Thymus (tissue), 11 donors: ENCODE measurements around the gene HES5. TPM values are rescaled to one million over a fixed set of nuclear protein-coding genes. Genes with fewer than 3 reads are reported as not detected.
A peak's percentile ranks its signal among the peaks of the same experiment; 100 is the strongest.

Source experiments
- DNase-seq, 9 donors: peaks; one replicate each; pipeline ENCODE4 v3.0.0-alpha.2; 2013; ENCODE audit warnings: low spot score in 9 of 9, low read depth in 6 of 9, missing footprints in 1 of 9
- H3K27ac ChIP-seq, 2 donors: one replicate each; pipeline ENCODE4 v1.5.1; 2013; ENCODE audit warnings: control low read depth in 1 of 2, low read depth in 1 of 2, low read length in 1 of 2, mild to moderate bottlenecking in 1 of 2, moderate library complexity in 1 of 2
- H3K27me3 ChIP-seq, 2 donors: one replicate each; pipeline ENCODE4 v1.5.1; 2013; ENCODE audit warnings: low read length in 1 of 2; ENCODE audit not compliant: control insufficient read depth in 2 of 2, insufficient read depth in 1 of 2
- H3K36me3 ChIP-seq, 2 donors: one replicate each; pipeline ENCODE4 v1.5.1; 2013; ENCODE audit warnings: low read length in 1 of 2, mild to moderate bottlenecking in 1 of 2, moderate library complexity in 1 of 2; ENCODE audit not compliant: control insufficient read depth in 2 of 2, insufficient read depth in 2 of 2
- H3K4me1 ChIP-seq, 2 donors: one replicate each; pipeline ENCODE4 v1.5.1; 2013; ENCODE audit warnings: low read length in 2 of 2; ENCODE audit not compliant: control insufficient read depth in 2 of 2, insufficient read depth in 2 of 2
- H3K4me3 ChIP-seq, 2 donors: one replicate each; pipeline ENCODE4 v1.5.1; 2013; ENCODE audit warnings: low read length in 2 of 2, control low read depth in 1 of 2, mild to moderate bottlenecking in 1 of 2
- H3K9me3 ChIP-seq, 2 donors: one replicate each; pipeline ENCODE4 v1.5.1; 2013; ENCODE audit warnings: low read length in 1 of 2, mild to moderate bottlenecking in 1 of 2; ENCODE audit not compliant: control insufficient read depth in 2 of 2, insufficient read depth in 1 of 2
- whole genome bisulfite sequencing: extraction: QIAGEN DNeasy Blood & Tissue Kit; methylation state at CpG from one replicate; pipeline ENCODE4 v1.1.7; 2013; 5-methylcytosine and 5-hydroxymethylcytosine counted together
- polyA plus RNA-seq: library from polyadenylated mRNA; stranded (reverse); fragments of 200-250 nt; gene quantifications from one replicate; pipeline ENCODE4 v1.2.3, GENCODE V29; 2013
- total RNA-seq: library from RNA; stranded (reverse); fragments of 120-200 nt; gene quantifications from one replicate; pipeline ENCODE4 v1.2.4, GENCODE V29; 2013
- donor health status: healthy.

Gene HES5
- total and polyA plus RNA-seq, 2 donors = 0.38 to 0.55 TPM

DNA sequence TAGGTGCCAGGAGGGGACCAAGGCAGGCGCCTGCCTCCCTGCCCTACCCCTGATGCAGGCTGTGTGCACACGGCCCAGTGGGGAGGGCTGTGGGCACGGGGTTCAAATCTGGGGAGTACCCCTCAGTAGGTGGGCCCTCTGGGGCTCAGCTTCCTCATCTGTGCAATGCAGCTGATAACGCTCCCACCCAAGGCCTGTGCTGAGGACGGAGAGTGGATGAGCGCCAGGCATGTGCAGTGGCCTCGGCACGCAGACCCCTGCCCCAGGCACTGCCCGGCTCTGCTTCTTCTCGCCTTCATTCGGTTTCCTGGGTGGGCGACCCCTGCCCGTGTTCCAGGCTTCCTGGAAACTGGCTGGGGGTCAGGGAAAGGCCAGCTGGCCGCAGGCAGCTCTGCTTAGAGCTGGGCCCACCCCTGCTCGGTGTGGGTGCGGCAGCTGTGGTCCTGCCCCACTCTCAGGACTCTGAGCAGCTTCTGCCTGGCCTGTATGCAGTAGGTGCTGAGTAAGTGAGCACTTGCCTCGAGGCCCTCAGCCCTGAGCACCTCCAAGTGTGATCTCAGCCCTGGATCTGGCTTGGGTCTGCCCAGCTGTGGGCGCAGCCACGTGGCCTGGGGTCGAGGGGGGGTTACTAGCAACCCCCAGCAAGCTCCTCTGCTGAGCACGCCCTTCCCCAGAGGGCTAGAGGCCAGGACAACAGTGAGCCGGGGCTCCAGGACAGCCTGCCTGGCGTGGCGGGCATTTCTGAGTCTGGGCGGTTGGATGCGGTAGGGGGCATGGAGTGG, 14.2 kb upstream of the HES5 start:
- Histone ChIP-seq H3K4me3 (no peak overlapping the region), H3K36me3 (no peaks in the 10 kb centered on the region), H3K4me1 (peaks cover 44 to 86% of the 10 kb centered on the region in 2 donors), H3K27ac (peak overlapping the region; percentile 15 to 43), H3K27me3 (peaks cover 0 to 14% of the 10 kb centered on the region in 2 donors), H3K9me3 (peaks cover 0 to 5% of the 10 kb centered on the region in 2 donors)
- WGBS = 84% methylated on average over 26 of the region's 26 CpGs
- no peak for DNase-seq

DNA sequence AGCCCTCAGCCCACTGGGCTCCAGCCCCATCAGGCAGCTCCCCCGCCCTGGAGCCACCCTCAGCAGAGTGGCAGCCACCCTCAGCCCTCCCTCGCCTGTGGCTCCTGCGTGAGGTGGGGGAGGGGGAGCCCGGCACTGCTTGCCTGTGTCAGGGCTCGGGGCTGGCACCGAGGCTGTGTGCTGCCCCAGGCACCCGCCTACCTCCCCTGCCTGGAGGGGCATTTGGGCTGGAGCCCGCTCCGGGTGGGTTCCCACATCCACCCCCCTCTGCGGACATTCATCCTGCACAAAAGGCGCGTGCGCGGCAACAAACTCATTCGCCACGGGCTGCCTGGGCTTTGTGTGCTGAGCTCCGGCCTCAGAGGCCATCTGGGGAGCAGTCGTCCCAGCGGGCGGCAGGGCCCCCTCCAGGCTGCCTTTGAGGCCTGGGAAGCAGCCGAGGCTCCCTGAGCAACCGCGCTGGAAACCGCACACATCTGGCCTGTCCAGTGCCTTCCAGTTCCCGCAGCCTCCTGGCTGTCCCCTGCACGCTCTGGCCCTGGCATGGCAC, 13.6 kb upstream of the HES5 start:
- peaks cover 0 to 19% of the 10 kb centered on the region in 2 donors for H3K27me3 ChIP-seq
- H3K4me1 ChIP-seq = peaks cover 41 to 84% of the 10 kb centered on the region in 2 donors
- peak overlapping the region in 1 of 2 donors; percentile 16 for H3K4me3 ChIP-seq
- no peaks in the 10 kb centered on the region for H3K36me3 ChIP-seq
- WGBS = 37% methylated on average over 26 of the region's 26 CpGs
- peak overlapping the region; percentile 15 to 43 for H3K27ac ChIP-seq
- H3K9me3 ChIP-seq = peaks cover 0 to 8% of the 10 kb centered on the region in 2 donors
- DNase-seq = peak in 4 of 9 donors; percentile 39 to 84 (median 71)

GRCh38 chr1:2542246-2542915, 12.3 kb upstream of the HES5 start:
- no peak for DNase-seq
- H3K36me3 ChIP-seq = no peaks in the 10 kb centered on the region
- WGBS = 94% methylated on average over 11 of the region's 11 CpGs
- peaks cover 34 to 72% of the 10 kb centered on the region in 2 donors for H3K4me1 ChIP-seq
- H3K27ac ChIP-seq = no peak overlapping the region
- H3K27me3 ChIP-seq = peaks cover 0 to 28% of the 10 kb centered on the region in 2 donors
- H3K9me3 ChIP-seq = peaks cover 0 to 8% of the 10 kb centered on the region in 2 donors
- no peak overlapping the region for H3K4me3 ChIP-seq

DNA sequence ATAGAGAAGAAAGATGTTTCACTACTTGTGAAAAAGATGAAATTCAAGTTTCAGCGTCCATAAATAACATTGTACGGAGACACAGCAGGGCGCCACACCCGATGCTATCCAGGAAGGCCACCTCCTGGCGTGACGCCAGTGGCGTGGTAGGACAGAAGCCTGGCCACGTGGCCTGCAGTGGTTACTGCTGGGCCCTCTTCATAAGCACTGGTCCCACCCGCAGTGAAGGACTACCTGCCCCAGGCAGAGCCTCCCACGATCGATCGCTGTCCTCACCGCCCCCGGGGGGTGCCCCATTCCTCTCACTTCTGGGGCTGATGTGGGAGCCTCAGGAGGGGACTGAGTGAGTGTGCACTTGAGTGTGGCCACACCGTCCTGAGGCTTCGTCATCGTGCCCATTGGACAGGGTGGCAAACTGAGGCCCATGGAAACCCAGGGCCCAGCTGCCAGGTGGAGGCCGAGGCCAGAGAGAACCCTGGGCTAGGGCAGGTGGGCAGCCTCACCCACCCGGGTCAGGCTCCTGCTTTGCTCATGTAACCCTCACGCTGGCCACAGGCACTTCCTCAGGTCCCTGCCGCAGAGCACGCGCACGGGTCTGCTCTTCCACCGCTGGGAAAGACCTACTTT, 11.7 kb upstream of the HES5 start:
- H3K4me1 ChIP-seq = peaks cover 34 to 68% of the 10 kb centered on the region in 2 donors
- no peak for DNase-seq
- 92% methylated on average over 25 of the region's 25 CpGs for WGBS
- H3K36me3 ChIP-seq = no peaks in the 10 kb centered on the region
- no peak overlapping the region for H3K4me3 ChIP-seq
- H3K27ac ChIP-seq = no peak overlapping the region
- peaks cover 0 to 34% of the 10 kb centered on the region in 2 donors for H3K27me3 ChIP-seq
- peaks cover 0 to 8% of the 10 kb centered on the region in 2 donors for H3K9me3 ChIP-seq

- Histone ChIP-seq H3K27me3 (peaks cover 0 to 41% of the 10 kb centered on the region in 2 donors), H3K9me3 (peaks cover 0 to 8% of the 10 kb centered on the region in 2 donors), H3K27ac (no peak overlapping the region), H3K36me3 (no peaks in the 10 kb centered on the region), H3K4me3 (peak overlapping the region in 1 of 2 donors; percentile 23), H3K4me1 (peaks cover 32 to 68% of the 10 kb centered on the region in 2 donors)
- DNase-seq = peak in 1 of 9 donors; percentile 60
- WGBS = 13% methylated on average over 39 of the region's 39 CpGs
These were observed 10.9 kb upstream of the HES5 start for GRCh38 chr1:2540816-2541492.

- peak in 1 of 9 donors; percentile 18 for DNase-seq
- H3K9me3 ChIP-seq = peaks cover 0 to 8% of the 10 kb centered on the region in 2 donors
- peaks cover 32 to 68% of the 10 kb centered on the region in 2 donors for H3K4me1 ChIP-seq
- H3K27me3 ChIP-seq = peaks cover 0 to 56% of the 10 kb centered on the region in 2 donors
- H3K27ac ChIP-seq = no peak overlapping the region
- no peak overlapping the region for H3K4me3 ChIP-seq
- H3K36me3 ChIP-seq = no peaks in the 10 kb centered on the region
- 81% methylated on average over 12 of the region's 12 CpGs for WGBS
These were observed 9.3 kb upstream of the HES5 start for GRCh38 chr1:2539312-2539907.

- 98% methylated on average over 8 of the region's 8 CpGs for WGBS
- peaks cover 27 to 68% of the 10 kb centered on the region in 2 donors for H3K4me1 ChIP-seq
- no peak overlapping the region for H3K4me3 ChIP-seq
- H3K36me3 ChIP-seq = no peaks in the 10 kb centered on the region
- no peak overlapping the region for H3K27ac ChIP-seq
- peaks cover 0 to 8% of the 10 kb centered on the region in 2 donors for H3K9me3 ChIP-seq
- no peak for DNase-seq
- peaks cover 0 to 62% of the 10 kb centered on the region in 2 donors for H3K27me3 ChIP-seq
These were observed 8.8 kb upstream of the HES5 start for GRCh38 chr1:2538872-2539271.

DNA sequence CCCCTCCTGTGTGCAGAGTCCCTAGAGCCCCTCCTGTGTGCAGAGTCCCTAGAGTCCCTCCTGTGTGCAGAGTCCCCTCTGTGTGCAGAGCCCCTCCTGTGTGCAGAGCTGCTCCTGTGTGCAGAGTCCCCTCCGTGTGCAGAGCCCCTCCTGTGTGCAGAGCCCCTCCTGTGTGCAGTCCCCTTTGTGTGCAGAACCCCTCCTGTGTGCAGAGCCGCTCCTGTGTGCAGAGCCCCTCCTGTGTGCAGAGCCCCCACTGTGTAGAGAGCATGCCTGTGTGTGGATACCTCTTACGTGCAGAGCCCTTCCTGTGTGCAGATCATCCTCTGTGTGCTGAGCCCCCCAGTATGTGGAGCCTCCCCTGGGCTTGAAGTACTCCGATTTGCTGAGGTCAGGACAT, 8.3 kb upstream of the HES5 start:
- Histone ChIP-seq H3K36me3 (no peaks in the 10 kb centered on the region), H3K27ac (no peak overlapping the region), H3K9me3 (peaks cover 0 to 8% of the 10 kb centered on the region in 2 donors), H3K27me3 (peaks cover 0 to 67% of the 10 kb centered on the region in 2 donors), H3K4me3 (no peak overlapping the region), H3K4me1 (peaks cover 22 to 64% of the 10 kb centered on the region in 2 donors)
- WGBS = 95% methylated on average over 4 of the region's 4 CpGs
- no peak for DNase-seq
